Hepatic stellate cell (primary cell): ENCODE measurements around the gene BBX.
A peak's percentile ranks its signal among the peaks of the same experiment; 100 is the strongest.
"Not testable (repeated sequence)": the region's sequence is repeated elsewhere in the genome, so short reads cannot be mapped to it uniquely, and the experiment has no call there.

Source experiments
- DNase-seq: peaks from one replicate; pipeline ENCODE4 v3.0.0; 2011; ENCODE audit warnings: low spot score

BBX gene

DNA sequence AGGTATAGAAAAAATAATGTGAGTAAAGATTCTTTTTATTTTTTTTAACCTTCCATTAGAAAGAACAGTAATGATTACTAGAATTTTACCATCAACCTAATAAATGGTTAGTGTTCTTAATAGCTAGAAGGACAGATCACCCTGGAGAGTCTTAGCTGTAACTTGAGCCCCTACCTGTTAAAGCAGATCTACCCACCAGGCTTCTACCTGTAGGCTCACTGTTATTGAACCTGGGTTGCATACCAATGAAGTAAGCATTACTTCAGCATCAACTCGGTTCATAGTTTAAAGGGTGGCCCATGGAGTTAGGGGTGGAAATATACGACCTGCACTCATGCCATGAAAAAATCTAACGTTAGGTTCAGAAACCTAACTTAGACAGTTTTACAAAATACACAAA, 280.4 kb downstream of the BBX start:
- no peak for DNase-seq

DNA sequence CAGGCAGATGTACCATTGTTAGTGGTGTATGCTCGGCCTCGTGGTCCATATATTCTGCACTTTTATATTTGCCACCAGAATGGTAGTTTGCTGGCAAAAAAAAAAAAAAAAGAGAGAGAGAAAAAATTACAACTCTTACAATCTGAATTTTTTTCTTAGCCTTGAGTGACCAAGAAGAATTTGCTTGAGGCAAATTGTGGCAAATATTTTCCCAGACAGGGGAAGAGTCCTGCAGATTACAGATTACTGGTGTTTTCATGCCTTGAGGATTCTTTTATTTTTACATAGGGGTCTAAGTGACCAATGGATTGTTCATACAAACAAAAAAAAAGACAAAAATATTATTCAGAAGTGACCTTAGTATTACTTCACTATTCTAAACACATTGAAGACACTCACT, 283.3 kb downstream of the BBX start:
- no peak for DNase-seq

DNA sequence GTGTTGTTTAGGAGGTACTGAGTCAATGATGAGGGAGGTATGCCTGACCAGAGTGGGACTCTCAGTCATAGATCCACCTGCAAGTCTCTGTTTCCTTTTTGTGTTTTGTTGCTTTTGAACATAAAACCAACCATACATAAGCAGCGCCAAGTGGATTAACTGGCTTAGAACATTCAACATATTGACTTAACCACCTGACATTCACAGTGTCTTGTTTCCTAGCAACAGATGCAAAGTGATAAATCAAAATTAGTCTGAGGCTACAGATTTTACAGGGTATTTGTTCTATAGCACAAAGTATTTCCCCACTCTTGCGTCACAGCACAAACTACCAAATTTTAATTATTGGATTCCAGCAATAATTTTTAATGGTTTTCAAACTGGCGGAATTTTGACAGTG, 283.8 kb downstream of the BBX start:
- no peak for DNase-seq

DNA sequence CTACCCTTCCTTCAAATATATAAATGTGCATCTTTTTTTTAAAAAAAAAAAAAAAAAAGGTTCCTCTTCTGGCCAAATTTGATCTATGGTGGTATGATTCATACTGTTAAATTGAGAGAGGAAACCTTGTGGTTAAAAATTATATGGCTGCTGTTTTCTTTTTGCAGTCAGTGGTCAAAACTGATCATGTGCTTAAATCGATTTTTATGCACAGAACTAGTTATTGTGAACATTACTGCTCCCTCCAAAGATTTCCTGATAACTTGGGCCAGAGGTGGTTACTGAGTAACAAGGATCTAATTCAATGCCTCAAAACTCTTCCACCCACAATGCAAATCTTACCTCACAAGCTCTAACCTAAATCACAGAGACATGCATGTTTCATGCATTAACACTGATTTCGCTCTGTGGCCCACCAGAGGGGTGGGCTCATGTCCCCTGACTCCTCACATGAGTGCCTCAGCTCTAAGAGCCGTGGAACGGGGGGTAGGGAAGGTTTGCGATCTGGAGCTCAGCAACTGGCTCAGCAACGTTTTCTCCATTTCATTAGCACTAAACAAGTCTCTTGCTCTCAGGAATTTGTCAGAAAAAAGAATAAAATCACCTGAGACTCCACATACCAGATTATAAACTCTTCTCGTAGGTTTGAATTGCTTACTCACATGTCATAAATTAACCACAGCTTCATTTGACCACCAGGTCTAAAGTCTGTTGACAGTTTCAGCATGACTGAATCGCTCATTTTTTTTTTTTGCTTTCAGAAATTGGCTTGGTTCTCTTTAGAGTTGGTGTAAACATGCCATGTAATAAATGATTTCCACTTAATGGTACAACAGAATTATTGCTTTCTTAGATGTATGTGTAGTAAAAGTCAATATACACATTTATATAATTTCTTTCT, 287.7 kb downstream of the BBX start:
- DNase-seq = no peak

DNA sequence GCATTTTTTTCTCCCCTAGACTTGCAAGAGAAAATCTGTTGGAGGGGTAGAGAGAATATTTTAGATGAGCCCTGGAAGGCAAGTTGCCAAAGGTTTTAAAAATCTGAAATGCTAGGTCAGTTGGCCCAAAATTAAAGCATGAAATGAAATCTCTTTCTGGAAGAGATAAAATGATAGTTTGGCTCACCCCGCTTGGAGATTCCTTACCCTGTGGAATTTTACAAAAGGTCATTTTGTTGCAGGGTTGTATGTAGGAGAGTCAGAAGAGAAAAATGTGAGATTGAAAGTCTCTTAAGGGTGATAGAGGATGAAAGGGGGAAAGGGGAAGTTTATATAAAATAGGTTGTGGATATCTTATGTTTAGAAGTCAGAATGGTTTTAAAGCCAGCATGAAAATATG, 290.3 kb downstream of the BBX start:
- no peak for DNase-seq

- no peak for DNase-seq
Observed at GRCh38 chr3:107816107-107816506, 293.3 kb downstream of the BBX start.

- DNase-seq = no peak
Observed at GRCh38 chr3:107817076-107817475, 294.3 kb downstream of the BBX start.

GRCh38 chr3:107818025-107818424, 295.3 kb downstream of the BBX start:
- DNase-seq = no peak

DNA sequence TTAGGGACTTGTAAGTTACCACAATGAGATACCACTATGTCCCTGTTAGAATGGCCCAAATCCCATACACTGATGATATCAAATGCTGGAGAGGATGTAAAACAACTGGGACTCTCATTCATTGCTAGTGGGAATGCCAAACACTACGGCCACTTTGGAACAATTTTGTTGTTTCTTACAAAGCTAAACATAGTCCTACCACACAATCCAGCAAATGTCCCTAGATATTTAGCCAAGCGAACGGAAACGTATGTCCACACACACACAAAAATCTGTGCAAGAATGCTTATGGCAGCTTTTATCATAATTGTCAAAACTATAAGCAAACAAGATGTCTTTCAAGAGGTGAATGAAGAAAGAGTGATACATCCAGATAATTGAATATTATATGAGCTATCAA, 296.9 kb downstream of the BBX start:
- DNase-seq = no peak

- DNase-seq = no peak
Observed at GRCh38 chr3:107822308-107822707, 299.5 kb downstream of the BBX start.

DNA sequence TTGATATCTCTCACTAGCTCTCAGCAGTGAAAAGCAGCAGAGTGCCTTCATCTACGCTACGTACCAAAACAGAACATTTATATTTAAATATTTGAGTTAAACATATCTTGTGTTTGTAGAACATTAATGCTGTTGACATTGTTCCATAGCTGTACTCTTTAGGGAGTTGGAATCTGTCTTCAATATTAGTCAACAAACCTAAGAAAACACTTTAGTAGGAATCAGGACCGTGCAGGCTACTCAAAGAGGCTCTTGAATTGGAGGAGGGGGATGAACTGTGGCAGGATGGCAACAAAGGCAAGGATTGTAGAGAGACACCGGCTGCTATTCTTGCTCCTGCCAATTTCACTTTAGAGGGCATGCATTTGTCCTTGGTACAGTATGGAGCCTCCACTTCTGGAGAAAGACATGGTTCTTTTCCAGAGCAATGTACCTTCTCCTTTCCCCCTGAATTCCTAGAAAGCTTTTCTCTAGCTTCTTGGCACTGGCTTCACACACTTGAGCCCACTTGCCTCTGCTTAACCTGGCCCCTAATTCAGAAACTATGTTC, 302.1 kb downstream of the BBX start:
- DNase-seq = no peak

DNA sequence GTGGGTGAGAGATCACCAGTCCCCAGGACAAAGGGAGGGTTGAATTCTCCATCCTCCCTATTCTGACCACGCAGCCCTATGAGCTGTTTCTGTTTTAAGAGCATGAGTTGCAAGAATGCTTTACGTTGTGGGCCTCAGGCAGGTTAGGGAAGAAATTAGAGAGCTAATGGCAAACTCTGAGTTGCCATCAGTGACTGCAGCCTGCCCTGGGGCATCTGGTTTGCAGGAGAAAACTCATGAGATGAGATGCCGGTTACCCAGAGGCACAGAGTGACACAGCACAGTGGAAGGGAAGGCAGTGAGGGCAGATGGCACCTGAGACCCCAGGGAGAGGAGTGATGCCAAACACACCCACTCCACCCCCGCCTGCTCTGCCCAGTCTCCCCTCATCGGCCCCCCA, 302.8 kb downstream of the BBX start:
- DNase-seq = no peak

DNA sequence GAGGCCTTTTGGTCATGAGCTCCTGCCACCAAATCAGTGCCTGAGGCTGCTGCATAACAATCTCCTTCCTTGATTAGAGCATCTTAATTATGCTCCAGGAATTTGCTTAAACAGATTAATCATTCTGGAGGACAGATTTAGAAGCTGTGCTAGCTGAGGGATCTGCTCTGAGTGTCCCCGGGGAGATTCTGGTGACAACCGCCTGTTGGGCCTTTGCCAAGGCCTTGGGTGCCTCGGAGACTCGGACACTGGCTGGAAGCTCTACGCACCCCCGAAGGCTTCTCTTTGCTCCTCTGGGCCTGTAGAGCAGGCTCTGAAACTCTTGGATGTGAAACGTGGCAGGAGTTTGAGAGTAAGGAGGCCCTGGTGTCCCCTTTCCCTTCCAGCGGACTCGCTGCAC, 304.0 kb downstream of the BBX start:
- DNase-seq = no peak

- DNase-seq = no peak
Observed at GRCh38 chr3:107829185-107829584, 306.4 kb downstream of the BBX start.

DNA sequence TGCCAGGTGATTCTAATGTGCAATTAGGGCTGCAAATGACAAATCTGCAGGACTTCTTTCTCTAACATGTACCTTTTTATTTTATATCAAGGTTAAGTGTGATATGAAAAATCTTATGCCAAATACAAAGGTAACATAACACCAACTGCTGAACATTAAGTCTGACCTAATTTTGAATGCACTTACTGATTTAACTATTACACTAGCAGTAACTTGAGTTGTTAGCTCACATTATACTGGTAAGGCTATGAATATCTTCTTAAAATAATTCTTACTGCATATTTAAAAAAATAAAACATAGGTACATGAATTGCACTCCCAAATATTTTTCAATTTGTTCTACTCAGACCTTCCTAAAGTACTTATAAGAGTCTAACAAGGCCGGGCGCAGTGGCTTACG, 308.8 kb downstream of the BBX start:
- DNase-seq = no peak

DNA sequence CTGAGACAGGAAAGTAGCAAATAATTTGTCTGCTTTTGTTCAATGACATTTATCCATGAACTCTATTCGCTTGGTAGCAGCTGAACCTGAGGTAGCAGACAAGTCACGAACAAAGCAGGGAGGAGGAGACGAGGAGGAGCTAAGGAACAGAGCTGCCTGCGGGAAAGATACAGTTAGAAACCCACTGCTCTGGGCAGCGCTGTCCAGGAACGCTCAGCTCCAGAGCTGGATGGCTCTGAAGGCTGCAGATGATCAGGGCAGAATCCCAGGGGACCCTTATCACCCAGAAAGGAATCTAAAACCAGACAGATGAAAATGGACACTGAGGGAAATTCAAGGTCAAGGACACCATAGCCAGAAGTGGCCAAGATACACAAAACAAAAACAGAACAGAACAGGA, 310.3 kb downstream of the BBX start:
- peak; percentile 43 for DNase-seq

DNA sequence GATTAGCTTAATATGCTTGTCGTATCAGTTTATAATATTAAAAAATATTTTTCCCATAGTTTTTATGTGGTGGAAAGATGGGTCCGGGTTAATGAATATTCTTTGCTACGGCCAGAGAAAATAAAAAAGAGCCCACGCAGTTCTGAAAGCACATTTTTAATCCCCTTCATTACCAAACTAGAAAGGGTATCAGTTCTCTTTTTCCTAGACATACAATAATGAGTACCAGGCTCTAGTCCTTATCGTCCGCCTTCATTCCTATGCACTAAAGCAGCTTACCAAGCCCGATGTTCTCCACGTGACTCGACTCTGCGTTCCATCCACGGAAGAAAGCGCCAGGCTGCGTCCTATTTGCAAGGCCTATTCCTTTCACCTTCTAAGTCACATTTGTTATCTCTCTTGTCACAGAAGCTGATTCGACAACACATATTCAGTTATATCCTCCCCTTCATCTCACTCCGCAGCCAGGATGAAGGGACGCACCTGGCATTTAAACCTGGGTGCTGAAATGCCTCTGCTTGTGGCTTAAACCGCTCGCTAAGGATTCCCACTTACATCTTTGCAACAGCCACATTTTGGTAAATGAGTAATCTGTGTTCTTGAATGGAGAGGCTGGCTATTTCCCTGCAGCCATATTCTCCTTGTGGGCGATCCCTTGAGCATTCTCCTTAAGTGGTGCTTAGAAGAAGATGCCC, 311.1 kb downstream of the BBX start:
- no peak for DNase-seq

- not testable (repeated sequence) for DNase-seq
Observed at GRCh38 chr3:107835001-107835400, 312.2 kb downstream of the BBX start.

DNA sequence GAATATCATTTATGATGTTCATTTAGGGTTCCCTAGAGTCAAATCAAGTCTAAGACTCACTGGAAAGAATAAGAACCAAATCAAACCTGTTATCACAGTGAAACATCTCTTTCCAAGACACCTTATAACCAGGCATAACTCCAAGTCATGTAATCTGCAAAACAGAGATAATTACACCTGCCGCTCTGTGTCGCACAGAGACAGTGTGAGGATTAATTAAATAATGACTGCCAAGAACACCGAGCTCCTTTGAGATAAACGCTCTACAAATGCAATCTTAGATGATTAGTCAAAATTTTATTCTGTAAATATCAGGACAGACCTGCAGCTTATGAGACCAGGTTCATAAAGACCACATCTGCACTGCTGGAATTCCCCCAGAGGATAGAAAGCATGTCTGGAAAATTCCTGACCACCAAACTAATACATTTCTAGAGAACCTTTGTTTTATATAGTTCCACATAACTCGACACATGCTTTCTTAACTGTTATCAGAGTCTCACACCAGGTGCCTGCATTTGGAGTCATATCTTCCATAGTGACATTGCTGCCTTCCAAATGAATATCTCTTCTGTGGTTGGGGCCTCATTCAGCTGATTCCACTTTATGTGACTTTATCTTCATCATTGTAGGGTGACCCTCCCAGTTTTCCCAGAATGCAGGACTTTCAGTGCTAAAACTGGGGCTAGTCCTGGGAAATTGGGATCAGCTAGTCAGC, 315.3 kb downstream of the BBX start:
- DNase-seq = no peak

GRCh38 chr3:107841831-107842230, 319.1 kb downstream of the BBX start:
- no peak for DNase-seq

- no peak for DNase-seq
Observed at GRCh38 chr3:107842940-107843339, 320.2 kb downstream of the BBX start.
